Amniotic epithelial cell (primary cell): ENCODE data around the gene CDH13.

ENCODE experiments used
- DNase-seq: peaks from one replicate; pipeline ENCODE4 v3.0.0-alpha.2; 2010; ENCODE audit warnings: low read depth

Gene CDH13

DNA sequence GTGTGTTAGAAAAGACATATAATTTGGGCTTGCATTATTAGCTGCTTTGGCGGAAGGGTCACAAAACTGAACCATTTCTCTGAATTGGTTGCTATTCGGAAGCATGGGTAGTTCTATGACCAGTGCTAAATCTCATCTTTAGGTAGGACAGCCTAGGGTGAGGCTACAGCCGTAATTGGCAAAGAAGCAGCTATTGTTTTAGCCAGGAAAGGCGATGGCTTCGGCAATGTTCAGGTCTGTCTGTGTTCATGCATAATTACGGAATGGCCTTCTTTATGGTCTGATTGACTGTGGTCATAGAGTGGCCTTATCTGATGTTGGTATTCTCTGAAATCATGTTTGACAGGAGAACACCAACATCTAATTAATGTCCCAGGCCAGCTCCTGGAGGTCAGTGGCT, 812.6 kb downstream of the CDH13 start:
- no peak for DNase-seq

DNA sequence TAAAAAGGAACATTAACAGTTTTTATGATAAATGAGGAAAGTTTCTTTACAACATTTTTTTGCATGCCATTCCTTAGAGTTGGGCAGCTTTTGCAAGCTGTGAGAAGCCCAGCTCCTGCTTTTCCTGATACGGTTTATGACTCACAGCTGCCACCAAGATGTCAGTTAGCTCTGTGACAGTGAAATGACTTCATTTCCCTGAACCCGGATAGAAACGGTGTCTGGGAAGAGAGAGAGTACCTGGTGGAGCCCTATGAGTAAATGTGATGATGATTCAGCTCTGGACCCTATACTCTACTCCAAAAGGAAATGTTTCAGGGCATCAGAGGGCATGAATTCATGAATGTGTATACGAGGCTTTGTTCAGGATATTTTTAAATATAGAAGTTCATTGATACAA, 814.7 kb downstream of the CDH13 start:
- no peak for DNase-seq

DNA sequence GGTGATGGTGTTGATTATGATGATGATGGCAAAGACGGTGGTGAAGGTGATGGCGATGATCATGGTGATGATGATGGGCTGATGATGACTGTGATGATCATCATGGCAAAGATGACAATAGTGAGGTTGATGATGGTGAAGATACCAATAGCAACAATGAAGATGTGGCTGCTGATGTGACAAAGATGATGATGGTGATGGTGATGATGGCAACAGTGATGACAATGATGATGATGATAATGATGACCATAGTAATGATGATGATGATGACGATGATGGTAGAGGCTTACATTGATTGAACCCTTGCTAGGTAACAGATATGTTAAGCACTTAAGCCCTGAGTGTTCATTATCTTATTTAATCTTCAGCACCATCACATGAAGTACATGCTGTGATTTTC, 817.2 kb downstream of the CDH13 start:
- DNase-seq: no peak

GRCh38 chr16:83447560-83447959, 820.8 kb downstream of the CDH13 start:
- no peak for DNase-seq

GRCh38 chr16:83449861-83450260, 823.1 kb downstream of the CDH13 start:
- DNase-seq: no peak

DNA sequence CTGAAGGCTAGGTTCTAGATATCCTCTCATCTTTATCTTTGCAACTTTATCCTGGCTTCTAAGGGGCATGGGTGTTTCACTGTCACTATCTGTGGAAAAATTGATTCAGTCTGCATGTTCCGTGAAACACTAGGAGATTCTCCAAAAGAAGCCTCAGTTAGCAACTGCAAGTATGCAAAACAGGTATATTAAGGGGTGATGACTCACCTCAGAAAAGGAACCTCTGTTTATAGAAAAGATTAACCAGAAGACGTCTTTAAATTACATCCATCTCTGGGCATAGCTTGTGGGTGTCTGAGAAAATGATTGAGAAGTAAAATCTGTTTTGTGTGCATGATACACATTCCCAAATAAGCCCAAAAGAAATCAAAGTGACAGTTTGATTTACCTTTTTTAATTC, 827.2 kb downstream of the CDH13 start:
- no peak for DNase-seq

DNA sequence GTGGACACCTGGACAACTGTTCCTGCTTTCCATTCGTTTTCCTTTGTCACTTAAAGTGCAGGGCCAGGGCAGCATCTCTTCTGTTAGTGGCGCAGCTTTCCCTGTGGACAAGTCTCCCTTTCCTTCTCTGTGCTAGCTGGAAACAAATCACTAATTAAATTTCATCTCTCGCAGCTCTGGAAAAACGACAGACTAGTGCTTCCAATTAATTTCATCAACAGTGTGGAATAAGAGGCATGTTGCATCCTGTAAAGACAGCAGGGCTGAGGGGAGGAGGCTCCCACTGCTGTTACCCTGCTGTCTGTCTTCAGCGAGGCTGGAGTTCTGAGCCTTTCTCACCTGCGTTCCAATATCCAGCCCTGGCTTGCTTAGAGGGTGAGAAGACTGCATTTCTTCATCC, 828.9 kb downstream of the CDH13 start:
- no peak for DNase-seq

DNA sequence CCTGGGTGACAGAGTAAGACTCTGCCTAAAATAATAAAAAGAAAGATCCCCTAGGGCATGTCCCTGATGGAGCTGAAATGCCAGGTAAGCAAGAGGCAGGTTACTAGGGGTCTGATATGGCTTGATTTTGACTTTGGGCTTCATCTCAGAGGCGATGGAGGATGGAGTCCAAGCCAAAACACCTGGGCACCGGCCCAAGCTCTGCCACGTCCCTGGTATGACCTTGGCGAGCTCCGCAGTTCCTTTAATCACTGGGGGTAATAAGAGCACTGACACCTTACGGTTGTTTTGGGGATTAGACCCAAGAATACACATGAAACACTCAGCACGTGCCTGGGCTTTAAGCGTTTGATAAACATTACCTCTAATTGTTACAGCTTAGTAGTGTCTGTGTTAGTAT, 830.2 kb downstream of the CDH13 start:
- no peak for DNase-seq

DNA sequence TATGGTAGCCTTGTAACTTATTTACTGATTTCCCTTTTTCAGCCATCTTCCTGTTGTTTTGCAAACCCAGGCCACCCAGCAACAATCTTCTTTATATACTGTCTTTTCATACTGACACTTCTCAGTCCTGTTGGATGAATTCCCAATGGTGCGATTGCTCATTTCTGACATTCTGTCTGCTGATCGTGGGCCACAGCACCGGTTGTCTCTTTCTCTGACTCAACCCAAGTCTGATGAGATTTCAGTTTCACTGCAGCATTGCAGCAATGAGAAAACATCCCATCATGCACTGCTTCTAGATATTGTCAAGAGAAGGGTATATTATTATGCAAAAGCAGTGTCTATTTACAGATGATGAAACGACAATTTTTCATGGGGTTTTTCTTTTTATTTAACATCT, 831.8 kb downstream of the CDH13 start:
- DNase-seq: peak; percentile 7

DNA sequence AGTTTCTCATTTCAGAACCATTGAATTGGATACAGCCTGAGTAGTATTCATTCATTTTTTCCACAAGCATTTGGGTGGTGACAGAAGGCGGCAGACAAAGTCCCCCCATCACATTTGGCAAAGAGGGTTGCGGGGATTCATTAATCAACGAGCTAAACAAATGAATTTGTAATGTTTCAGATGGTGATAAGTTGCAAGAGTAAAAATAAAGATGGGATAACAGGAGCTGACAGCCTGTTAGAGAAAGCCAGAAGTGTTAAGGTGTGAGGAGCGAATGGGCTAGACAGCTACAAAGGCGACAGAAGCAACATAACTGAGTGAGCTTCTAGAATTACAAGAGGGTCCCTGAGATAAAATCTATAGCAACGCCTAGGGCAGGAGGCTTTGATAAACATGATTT, 838.2 kb downstream of the CDH13 start:
- DNase-seq: no peak

- no peak for DNase-seq
Measured at GRCh38 chr16:83470416-83470815, 843.6 kb downstream of the CDH13 start.

- DNase-seq: peak; percentile 29
Measured at GRCh38 chr16:83472776-83473501, 846.2 kb downstream of the CDH13 start.

GRCh38 chr16:83473926-83474650, 847.3 kb downstream of the CDH13 start:
- DNase-seq: no peak

GRCh38 chr16:83475108-83475507, 848.3 kb downstream of the CDH13 start:
- no peak for DNase-seq

DNA sequence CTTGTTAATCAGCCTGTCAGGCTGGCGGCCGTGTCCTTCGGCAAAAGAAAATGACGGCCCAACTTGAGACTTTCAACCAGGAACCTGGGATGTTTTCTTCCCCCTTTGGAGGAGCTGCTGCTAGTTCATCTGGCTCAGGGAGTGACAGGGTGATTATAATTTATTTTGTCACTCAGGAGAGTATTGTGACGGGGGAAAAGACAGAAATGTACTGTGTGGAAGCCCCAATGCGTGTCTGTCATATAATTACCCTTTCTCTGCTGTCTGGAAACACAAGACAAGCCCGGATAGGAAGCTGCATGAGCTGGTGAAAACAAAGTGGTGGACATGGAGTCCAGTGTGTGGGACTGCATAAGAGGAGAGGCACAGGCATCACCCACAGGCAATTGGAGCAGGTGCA, 854.8 kb downstream of the CDH13 start:
- DNase-seq: no peak

GRCh38 chr16:83482545-83483162, 855.9 kb downstream of the CDH13 start:
- DNase-seq: no peak

GRCh38 chr16:83490073-83490472, 863.3 kb downstream of the CDH13 start:
- no peak for DNase-seq

DNA sequence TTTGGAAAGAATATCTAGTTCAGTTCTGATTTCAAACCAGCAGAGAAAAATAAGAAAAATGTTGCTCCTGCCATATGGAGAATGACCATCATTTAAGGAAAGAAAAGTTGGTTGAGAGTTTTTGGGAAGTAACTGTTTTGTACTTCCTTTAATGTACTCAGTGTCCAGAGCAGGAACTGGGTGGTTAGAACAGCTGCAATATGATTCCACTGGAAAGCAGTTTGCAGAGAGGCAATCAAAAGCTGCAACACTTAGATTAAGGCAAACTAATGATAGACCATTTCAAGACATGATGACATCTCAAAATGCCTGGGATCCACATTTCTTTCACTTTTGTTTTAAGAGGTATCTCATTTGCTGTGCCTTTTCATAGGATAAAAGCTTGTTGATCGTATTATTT, 867.7 kb downstream of the CDH13 start:
- DNase-seq: no peak

DNA sequence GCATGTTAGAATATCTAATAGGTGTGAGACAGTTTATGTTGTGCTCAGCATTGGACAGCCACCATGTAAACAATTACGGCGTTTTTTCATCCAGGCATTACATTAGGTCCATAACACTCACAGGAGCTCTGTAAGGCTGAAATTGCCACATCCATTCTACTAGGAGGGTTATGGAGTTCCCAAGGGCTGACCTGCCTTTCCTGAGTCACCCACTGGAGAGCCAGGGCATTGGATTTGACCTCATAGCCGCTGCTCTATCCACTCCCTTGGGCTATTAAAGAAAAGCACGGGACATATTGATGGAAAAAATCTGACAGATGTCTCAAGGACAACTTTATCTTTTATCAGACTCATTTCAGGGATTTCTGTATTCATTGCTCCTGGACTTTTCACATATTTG, 874.7 kb downstream of the CDH13 start:
- no peak for DNase-seq

GRCh38 chr16:83508295-83508694, 881.5 kb downstream of the CDH13 start:
- no peak for DNase-seq

- DNase-seq: no peak
Measured at GRCh38 chr16:83509316-83509715, 882.5 kb downstream of the CDH13 start.

DNA sequence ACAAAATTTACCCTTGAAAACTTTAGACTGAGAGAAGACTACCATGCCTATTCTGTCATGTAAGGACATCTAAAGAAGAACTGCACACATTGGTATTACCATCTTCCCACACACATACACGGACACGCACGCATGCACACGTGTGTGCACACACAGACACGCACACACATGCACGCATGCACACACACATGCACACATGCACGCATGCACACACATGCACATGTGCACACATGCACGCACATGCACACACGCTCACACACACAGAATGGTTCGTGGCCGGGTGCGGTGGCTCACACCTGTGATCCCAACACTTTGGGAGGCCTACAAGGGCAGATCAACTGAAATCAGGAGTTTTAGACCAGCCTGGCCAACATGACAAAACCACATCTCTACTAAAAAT, 884.1 kb downstream of the CDH13 start:
- DNase-seq: no peak

GRCh38 chr16:83513008-83513755, 886.4 kb downstream of the CDH13 start:
- DNase-seq: peak; percentile 4
